ENCODE results near the gene GPR18.
A peak's percentile ranks its signal among the peaks of the same experiment; 100 is the strongest.
"Not testable (repeated sequence)": the region's sequence is repeated elsewhere in the genome, so short reads cannot be mapped to it uniquely, and the experiment has no call there.

The GPR18 gene

GRCh38 chr13:99230588-99230987 lies 27.6 kb downstream of the GPR18 start:
- DNase-seq (ENCODE audit: low read depth in 2 of 2) = not testable (repeated sequence)

GRCh38 chr13:99228737-99229691 lies 29.2 kb downstream of the GPR18 start:
- DNase-seq (ENCODE audit: low read depth in 2 of 2) = no peak

GRCh38 chr13:99227909-99228688 lies 30.1 kb downstream of the GPR18 start:
- DNase-seq (ENCODE audit: low read depth in 2 of 2) = no peak

GRCh38 chr13:99227331-99227900 lies 30.8 kb downstream of the GPR18 start:
- no peak for DNase-seq (ENCODE audit: low read depth in 2 of 2)

- DNase-seq (ENCODE audit: low read depth in 2 of 2) = no peak
Measured at GRCh38 chr13:99226513-99226912, 31.7 kb downstream of the GPR18 start.

GRCh38 chr13:99225078-99225477 lies 33.1 kb downstream of the GPR18 start:
- DNase-seq (ENCODE audit: low read depth in 2 of 2) = no peak

GRCh38 chr13:99224021-99224420 lies 34.2 kb downstream of the GPR18 start:
- DNase-seq (ENCODE audit: low read depth in 2 of 2) = no peak

GRCh38 chr13:99223587-99223986 lies 34.6 kb downstream of the GPR18 start:
- DNase-seq (ENCODE audit: low read depth in 2 of 2) = no peak

- no peak for DNase-seq (ENCODE audit: low read depth in 2 of 2)
Measured at GRCh38 chr13:99221567-99222239, 36.5 kb downstream of the GPR18 start.

GRCh38 chr13:99220199-99220935 lies 37.8 kb downstream of the GPR18 start:
- no peak for DNase-seq (ENCODE audit: low read depth in 2 of 2)

- DNase-seq (ENCODE audit: low read depth in 2 of 2) = peak in 1 of 2 donors; percentile 30
Measured at GRCh38 chr13:99218969-99219368, 39.2 kb downstream of the GPR18 start.

- DNase-seq (ENCODE audit: low read depth in 2 of 2) = no peak
Measured at GRCh38 chr13:99218545-99218944, 39.6 kb downstream of the GPR18 start.

- DNase-seq (ENCODE audit: low read depth in 2 of 2) = no peak
Measured at GRCh38 chr13:99218126-99218525, 40.1 kb downstream of the GPR18 start.

- DNase-seq (ENCODE audit: low read depth in 2 of 2) = no peak
Measured at GRCh38 chr13:99217461-99218110, 40.6 kb downstream of the GPR18 start.

GRCh38 chr13:99215184-99215830 lies 42.9 kb downstream of the GPR18 start:
- DNase-seq (ENCODE audit: low read depth in 2 of 2) = peak in 1 of 2 donors; percentile 19

GRCh38 chr13:99214731-99215130 lies 43.4 kb downstream of the GPR18 start:
- DNase-seq (ENCODE audit: low read depth in 2 of 2) = no peak

GRCh38 chr13:99214232-99214631 lies 43.9 kb downstream of the GPR18 start:
- DNase-seq (ENCODE audit: low read depth in 2 of 2) = no peak

GRCh38 chr13:99211421-99212035 lies 46.7 kb downstream of the GPR18 start:
- no peak for DNase-seq (ENCODE audit: low read depth in 2 of 2)

- not testable (repeated sequence) for DNase-seq (ENCODE audit: low read depth in 2 of 2)
Measured at GRCh38 chr13:99210627-99211026, 47.6 kb downstream of the GPR18 start.

All from stimulated activated CD8-positive, alpha-beta memory T cell treated with anti-CD3 and anti-CD28 coated beads, Interleukin-7, amount 100 ng/mL, for 1 hour (primary cell).